Measurements from ENCODE around the gene HOPX.

DNA sequence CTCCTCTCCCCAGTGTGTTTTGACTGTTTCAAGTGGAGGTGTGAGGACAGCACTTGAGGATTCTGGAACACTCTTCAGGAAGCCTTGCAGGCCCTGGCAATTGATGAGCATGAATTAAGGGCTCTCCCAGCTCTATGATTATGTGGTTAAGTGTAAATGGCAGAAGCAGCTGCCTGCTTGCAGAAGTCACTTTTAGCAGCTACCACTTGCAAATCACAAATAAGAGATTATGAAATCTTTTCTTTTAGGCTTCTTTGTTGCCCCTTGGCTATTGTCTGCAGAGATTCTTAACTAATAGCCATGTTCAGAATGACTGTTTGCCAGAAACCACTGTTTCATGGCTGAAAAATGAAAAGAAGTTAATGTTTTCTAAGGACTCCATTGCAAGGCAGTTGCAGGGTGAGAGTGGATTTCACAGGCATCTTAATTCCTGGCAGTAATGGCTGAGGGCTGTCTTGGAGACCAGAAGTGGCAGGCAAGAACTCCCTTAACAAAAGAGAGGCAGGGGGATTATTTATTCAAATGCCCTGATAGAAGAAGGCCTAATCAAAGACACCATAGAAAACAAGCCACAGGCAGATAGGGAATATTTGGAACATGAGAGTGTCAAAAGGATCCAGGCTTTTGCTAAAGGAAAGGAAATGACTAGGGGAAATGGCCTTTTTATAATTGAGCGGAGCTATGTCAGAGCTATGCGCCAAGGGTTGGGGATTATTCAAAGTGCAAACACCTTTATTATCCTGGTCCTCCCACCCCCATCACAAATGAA is 8.3 kb upstream of the HOPX start:
- TF ChIP-seq, protein P1, sequence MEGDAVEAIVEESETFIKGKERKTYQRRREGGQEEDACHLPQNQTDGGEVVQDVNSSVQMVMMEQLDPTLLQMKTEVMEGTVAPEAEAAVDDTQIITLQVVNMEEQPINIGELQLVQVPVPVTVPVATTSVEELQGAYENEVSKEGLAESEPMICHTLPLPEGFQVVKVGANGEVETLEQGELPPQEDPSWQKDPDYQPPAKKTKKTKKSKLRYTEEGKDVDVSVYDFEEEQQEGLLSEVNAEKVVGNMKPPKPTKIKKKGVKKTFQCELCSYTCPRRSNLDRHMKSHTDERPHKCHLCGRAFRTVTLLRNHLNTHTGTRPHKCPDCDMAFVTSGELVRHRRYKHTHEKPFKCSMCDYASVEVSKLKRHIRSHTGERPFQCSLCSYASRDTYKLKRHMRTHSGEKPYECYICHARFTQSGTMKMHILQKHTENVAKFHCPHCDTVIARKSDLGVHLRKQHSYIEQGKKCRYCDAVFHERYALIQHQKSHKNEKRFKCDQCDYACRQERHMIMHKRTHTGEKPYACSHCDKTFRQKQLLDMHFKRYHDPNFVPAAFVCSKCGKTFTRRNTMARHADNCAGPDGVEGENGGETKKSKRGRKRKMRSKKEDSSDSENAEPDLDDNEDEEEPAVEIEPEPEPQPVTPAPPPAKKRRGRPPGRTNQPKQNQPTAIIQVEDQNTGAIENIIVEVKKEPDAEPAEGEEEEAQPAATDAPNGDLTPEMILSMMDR (IDR thresholded peaks at IDR 0.05; ENCODE audit: low read depth, low read length, poor library complexity, severe bottlenecking): no peak
- no peak for TF ChIP-seq EZH2phosphoT487 (IDR thresholded peaks at IDR 0.05; ENCODE audit: borderline replicate concordance, low read length)
